ENCODE results near the gene OPRL1.

OPRL1 gene

DNA sequence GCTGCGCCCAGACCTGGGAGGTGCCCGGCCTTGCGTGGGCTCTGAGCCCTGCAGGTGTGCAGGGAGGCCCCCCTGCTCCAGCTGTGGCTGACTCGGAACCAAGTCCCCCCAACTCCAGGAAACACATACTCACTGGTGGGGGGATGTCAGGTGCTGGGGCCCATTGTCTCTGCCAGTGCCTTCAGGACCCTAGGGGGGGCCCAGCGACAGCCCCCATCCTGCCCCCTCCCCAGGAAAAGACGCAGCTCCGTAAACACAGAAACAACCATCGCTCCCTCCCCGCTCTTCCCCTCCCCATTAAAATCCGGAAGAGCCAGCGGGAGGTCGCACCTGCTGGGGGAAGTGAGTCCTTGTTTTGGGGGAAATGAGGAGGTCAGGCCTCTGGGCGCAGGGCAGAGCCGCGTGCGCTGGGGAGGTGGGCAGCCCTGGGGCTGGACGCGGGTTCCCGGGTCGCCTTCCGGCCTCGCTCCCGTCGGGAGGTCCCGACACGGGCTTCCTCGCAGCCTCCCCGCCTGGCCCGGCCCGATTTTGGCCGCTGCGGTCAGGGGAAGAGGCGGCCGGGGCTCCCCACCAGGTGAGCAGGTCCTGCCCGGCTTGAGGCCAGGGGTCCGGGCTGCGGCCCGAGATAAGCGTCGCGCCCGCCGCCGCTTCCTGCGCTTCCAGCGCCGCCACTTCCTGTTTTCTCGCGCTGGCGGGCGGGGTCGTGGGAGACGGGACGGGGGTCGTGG lies 37.7 kb upstream of the OPRL1 start:
- DNase-seq: no peak

DNA sequence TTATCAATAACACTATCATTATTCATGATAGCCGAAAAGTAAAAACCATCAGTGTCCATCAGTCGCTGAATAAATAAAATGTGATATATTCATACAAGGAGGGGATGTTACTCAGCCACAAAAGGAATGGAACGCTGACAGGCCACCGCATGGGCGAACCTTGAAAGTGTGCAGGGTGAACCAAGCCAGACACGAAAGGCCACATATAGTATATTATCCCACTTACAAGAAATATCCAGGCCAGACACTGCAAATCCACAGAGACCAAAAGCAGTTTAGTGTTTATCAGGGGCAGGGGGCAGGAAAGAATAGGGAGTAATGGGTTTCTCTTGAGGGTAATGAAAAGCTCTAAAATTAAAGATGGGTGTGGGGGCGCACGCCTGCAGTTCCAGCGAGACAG lies 36.1 kb upstream of the OPRL1 start:
- DNase-seq: no peak

DNA sequence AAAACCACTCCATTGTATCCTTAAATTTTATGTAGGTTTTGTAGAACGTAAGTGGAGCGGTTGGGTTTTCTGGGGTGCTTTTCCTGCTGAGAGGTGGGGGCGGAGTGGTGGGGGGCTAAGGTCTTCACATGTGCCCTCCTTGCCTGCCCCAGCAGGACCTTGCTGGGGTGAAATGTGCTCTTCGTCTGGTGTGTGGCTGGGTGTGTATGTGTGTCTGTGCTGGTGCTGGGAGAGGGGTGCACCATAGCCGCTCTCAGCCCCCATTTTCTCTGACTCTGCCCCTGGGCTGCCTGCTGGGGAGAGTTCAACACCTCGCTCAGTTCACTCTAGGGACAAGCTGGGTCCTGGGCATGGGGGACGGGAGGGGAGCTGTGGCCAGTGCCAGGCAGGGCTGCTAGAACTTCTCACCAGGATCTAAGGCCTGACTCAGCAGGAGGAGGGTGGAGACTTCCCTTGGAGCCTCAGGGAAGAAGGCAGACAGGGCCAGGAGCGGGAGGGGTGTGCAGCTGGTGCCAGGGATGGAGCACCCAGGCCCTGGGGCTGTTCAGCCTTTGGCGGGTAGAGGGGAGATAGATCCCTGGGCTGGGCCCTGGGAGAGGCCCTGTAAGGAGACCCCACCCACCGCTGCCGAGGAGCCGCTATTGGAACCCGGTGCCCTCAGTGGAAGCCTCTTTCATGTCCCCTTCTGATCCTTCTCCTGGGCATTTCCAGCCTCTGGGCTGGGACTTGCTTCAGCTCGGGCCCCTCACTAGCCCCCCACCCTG lies 35.2 kb upstream of the OPRL1 start:
- no peak for DNase-seq

DNA sequence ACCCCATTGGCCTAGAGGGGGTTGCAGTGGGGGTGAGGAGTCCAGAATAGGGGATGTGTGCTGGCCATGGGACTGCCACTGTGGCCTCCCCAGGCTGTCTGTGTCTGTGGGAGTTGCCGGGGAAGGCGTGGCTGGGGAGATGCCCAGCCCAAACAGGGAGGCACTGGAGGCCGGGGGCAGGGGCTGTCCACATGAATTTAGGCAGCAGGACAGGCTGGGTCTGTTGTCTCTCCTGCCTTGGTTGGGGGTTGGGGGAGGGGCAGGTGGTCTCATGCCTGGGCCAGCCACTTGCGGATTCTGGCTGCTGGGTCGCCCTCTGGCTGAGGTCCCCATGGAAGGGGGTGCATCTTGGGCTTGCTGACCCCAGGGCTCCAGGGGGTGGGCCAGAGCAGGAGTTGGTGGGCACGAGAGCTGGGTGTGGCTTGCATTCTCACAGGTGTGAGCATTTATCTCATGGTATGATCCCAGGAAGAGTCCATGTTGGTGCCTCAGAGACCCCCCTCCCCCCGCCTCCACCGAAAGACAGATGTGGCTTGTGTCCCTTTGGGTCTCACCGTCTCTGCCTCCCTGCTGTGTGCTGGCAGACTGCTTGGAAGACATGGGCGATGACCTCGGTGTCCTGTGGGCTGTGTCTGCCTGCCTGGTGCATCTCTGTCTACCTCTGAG lies 34.4 kb upstream of the OPRL1 start:
- DNase-seq: no peak

DNA sequence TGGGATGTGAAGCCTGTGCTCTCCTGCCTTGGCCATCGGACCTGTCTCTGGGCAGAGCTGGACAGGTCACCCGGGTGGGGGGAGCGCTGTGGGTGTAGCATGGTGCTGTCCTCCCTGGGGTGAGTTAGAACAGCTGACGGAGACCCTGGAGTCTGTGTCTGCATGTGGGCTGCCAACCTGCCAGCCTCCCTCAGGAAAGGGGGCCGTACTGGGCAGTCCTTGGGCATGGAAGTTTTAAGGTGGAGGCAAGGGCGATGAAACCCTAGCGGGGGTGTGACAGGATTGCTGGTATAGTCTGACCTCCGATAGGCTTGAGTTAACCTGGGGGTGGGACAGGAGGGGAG lies 32.9 kb upstream of the OPRL1 start:
- DNase-seq: no peak

DNA sequence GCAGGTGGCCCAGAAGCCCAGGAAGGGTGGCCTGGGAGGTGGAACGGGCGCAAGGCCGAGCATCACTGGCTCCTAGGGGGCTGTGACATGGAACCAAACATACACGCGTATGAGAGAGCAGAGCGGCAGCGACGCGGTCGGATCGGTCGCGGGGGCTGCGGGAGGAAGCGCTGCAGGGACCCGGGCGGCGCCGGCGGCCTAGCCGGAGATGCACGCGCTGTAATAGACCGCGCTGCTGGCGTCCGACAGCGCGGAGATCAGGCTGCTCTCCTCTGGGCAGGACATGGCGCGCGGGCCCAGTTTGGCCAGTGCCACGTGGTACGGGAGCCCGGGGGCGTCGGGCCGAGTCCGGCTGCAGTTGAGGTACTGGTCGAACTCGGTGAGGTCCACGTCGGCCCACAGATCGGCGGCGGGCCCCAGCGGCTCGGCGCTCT lies 31.9 kb upstream of the OPRL1 start:
- no peak for DNase-seq

DNA sequence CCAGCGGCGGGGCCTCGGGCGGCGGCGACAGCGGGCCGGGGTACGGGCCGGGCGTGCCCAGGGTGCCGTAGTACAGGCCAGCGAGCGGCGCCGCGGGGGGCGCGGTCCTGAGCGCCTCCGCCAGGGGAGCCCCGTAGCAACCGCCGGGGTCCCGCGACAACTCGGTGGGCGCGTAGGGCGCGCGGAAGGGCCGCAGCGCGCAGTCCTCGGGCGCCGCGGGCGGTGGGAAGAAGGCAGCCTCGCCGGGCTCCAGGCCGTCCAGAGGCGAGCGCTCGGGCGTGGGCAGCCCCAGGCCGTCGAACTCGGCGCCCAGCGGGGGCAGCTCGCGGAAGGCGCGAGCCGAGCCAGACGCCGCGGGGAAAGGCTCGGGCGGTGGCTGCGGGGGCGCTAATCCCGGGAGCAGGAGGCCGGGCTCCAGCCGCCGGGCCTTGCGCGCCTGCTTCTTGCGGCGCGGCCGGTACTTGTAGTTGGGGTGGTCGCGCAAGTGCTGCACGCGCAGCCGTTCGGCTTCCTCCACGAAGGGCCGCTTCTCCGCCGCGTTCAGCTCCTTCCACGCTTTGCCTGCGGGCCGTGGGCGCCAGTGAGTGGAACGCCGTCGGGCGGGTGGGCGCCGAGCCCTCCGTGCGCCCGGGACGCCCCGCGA lies 31.4 kb upstream of the OPRL1 start:
- no peak for DNase-seq

DNA sequence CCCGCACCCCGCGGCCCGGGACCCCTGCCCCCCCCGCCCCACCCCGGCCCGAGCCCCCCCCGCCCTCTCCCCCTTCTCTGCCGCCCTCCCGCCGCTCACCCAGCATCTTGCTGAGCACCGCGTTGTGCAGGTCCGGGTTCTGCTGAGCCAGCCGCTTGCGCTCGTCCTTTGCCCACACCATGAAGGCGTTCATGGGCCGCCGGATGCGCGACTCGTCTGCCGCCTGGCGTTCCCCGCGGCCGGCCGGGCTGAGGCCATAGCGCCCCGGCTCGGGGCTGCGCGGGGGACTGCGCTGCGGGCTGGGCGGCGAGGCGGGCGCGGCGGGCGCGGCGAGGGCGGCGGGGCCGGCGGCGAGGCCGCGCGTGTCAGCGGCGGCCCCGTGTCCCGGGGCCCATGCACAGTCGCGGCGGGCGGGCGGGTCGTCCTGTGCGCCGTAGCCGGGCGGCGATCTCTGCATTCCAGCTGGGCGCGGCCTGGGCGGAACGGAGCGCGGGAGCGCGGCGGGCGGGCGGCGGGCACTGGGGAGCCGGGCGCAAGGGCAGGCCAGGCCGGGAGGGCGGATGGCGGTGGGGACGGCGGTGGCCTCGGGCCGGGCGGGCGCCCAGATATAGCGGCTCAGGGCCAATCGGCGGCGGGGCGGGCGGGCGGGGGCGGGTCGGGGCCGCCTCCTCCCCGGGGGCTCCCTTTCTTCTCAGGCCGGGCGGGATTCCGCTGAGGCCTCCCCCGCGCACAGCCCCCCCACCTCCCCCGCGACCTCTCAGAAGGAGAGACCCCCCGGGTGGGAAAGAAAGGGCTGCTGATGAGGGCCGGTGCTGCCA lies 30.6 kb upstream of the OPRL1 start, which contains the start of gene SOX18:
Gene SOX18, minus strand, starts transcription at position 580 of the 818 bp plus-strand sequence. Its CDS starts 123 bp downstream, at position 457.
- DNase-seq: peak; percentile 33

DNA sequence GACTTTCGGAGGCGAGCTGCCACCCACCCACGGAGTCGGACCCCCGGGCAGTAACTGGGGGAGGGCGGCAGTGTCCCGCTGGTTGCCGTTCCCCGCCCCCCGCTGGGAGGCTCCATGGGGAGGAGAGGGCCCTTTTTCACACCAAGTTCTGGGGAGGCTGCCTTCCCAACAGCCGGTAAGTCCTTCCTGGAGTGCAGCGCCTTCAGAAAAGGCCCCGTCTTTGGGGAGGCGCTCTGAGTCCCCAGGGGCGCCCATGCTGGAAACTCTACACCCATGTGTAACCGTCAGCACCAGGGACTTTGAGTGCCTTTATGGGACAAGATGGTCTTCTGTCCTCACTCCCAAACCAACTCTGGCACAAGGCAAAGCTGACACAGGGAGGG lies 30.0 kb upstream of the OPRL1 start:
- DNase-seq: no peak

DNA sequence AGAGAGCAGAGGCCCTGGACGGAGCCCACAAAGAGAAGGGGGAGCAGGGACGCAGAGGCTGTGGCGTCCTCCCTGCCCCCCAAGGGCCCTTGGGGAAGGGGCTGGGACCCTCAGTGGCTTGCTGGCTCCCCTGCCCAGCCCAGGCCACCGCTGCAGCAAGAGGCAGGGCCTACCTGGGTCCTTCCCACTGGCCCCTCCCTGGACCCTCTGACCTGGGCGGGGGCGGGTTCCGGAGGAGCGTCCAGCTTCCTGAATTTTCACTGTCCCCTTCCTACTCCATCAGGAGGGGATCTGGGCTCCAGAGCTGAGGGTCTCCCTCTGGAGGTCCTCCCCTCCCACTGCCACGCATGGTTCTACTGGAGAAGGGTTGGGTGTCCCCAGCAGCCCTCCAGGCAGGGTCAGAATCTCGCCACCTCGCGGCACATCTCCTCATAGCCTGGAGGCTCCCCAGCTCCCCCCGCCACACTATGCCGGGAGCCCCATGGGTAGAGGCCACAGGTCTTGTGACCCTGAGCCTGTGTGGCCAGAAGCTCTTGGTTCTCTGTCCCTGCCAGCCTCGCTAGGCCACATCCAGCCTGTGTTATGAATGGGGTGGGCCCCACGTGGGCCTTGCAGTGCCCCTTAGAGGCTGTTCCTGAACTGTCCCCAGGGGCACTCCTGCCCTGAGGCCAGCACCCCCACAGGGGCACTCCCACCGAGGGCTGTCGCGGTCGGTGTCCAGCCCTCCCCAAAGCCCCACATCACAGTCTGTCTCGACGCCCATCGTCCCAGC lies 29.4 kb upstream of the OPRL1 start:
- no peak for DNase-seq

DNA sequence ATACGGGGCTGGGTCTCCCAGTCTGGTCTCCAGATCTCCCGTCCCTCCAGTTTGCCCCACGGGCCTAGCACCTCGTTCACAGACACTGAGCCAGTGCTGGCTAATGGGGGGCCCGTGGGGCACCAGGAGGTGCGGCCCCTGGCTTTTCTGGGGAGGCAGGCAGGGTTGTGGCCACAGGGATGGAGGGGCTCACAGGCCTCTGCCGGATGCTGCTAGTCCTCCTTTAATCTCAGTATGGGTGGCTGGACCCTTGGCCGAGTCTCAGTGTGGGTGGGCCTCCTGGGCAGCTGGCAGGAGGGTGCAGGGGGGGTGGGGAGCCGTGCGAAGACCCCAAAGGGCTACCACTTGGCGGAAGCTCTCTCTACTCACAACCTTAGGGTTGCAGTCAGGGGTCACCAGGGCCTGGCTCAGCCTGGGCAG lies 28.8 kb upstream of the OPRL1 start:
- DNase-seq: no peak

DNA sequence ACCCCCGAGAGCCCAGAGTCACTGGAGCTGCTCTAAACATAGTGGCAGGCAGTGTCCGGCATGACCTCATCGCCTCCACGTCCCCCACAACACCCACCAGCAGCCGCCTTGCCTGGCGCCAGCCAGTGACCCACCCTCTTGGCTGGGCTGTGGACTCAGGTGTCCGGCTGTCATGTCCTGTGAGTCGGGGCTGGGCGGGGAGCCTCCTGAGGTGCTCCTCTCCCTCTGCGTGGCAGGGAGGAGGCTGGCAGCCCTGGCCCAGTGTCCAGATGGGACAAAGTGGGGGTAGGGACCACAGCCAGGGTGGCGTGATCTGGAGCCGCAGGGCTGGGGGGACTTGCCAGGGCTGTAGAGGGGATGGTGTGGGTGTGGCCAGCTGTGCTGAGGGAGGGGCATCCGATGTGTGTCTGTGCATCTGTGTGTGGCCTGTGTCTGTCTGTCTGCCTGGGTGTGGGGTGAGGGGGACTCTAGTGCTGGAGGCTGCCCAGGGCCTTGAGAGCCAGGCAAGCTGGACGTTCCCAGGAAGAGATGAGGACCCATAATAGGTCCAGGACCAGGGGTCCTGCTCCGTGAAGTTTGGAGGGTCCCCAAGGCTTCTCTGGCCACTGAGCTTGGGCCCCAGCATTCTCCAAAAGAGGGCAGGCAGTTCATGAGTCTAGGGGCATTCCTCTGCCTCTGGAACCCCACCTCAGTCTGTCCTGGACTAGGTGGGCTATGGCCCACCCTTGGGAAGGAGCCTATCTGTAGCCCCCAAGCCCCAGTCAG lies 28.1 kb upstream of the OPRL1 start:
- DNase-seq: no peak

DNA sequence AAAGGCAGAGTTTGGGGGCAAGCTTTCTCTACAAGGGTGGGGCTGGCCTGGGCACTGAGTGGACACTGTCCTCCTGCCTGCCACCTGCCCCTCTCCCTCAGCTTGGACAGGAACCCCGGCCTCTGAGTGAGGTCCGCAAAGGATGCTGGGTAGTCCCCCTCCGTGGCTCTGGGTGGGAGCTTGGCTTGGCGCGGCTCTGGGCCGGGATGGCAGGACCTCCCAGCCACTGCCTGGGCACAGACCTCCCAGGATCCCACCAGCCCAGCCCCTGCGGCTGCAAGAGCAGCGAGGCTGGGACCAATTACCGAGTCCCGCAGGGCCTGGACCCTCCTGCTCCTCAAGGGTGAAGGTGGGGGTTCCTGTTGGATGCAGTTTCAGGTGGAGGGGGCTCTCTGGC lies 27.6 kb upstream of the OPRL1 start:
- DNase-seq: no peak

DNA sequence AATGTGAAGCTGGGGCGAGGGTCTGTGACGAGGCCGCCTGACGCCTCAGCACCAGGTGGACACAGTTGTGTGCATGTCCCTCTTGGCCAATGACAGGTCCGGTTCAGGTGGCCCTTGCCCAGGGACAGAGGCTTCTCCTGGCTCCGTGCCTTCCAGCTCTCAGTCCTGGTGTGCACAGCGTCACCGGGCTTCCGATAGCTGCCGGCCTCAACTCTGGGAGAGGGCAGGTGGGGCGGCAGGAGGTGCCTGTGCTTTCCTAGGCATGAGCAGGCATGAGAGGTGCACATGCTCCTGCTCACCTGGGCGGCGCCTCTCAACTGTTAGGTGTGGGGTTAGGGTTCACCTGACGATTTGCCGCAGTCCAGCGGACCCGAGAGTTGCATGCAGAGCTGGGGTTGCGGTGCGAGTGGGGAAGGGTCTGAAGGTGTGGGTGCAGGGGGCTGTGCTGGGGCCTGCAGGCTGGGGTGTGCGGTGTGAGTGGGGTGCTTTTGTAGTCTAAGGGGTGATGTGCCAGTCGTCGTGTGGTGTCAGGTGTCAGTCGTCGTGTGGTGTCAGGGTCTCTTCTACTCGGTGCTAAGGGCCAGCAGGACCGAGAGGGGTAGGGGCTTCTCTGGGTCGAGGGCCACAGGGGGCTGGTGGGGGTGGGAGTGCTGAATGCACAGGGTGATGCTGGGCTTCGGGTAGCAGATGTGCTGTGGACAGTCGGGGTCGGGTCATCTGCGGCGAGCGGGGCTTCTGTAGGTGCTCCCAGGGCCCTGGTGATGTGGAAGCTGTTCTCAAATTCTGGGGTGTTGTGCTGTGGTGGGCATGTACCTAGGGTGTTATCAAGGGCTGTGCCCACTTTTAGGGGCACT lies 26.7 kb upstream of the OPRL1 start:
- no peak for DNase-seq

DNA sequence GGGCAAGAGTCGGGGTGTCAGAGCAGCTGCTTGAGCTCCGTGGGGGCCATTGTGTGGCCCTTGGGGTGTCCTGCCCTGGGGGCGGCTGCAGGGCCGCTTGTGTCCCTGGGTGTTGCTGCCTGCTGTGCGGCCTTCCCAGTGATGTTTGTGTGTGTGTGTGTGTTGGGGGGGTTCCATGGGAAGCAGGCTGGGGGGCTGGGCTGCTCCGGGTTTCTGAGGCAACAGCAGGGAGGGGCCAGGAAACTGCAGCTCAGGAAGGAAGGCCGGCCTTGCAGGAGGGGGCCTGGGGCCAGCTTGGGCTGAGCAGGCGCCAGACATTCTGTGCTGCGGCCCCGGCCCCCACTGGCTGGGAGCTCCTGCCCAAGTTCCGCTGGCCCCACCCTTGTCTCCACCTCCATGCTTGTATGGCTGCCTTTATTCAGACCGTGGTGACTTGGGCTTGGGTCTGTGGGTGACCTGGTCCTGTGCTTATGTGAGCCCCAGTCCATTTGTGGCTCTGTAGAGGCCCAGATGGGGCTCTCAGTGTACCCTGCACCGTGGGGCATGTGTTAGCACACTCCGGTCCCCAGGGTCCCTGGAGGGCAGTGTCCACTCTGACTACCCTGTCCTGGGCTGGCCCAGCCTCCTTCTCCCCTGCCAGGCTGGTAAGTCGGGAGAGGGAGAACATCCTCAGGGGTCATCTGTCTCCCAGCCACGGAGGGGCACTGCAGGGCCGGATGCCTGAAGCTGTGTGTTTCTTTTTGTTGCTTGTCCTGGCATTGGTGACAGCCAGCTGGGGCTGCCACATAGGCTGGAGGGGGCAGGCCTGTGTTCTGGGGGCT lies 25.8 kb upstream of the OPRL1 start:
- peak; percentile 54 for DNase-seq

DNA sequence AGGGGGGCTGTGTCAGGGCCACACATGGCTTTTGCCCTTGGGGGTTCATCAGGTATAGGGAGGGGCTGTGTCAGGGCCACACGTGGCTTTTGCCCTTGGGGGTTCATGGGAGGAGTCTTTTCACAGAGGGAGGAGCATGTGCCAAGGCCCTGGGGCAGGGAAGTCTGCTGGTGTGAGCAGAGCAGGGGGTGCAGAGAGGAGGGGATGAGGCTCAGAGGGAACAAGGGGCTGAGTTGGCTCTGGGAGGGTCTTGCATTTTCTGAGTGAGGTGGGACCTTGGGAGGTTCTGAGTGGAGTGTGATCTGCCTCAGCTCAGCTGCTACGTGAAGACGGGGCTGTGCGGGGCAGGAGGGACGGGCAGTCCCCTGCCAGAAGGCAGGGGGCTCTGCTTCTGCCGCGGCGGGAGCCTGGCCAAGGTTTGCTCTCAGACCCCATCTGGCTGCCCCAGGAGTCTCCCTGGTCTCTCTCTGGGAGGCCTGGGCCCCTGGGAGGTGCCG lies 24.4 kb upstream of the OPRL1 start:
- no peak for DNase-seq

DNA sequence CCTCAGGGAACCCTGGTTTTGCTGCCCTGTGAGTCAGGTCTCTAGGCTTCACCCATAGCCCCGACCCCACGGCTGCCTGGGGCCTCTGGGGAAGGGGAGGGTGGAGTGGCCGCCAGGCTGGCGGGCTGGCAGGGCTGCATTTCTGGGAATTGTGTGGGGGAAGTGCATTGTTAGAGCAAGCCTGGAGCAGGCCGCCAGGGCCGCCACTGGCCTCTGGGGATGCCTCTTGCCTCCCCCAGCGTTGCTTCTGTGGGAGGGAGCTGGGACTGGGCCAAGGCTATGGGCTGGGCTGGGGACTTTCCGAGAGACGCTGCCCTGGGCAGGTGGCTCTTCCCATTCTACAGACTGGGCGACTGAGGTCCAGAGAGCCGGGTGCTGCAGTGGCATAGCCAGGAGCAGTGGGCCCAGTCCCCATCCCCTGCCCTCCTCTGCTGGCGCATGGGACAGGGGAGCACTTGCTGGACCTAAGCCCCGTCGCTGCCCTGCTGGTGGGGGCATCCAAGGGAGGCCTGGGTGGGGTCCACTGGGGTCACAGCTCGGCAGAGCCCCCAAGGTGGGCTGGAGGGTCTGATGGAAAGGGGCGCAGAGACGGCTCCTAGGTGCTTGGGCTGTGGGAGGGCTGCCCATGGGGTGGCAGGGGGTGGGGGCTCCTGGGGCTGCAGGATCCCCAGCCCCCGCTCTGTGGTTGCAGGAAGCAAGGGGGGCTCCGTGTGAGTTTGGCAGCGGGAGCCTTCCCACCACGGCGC lies 23.8 kb upstream of the OPRL1 start:
- DNase-seq: peak; percentile 41

DNA sequence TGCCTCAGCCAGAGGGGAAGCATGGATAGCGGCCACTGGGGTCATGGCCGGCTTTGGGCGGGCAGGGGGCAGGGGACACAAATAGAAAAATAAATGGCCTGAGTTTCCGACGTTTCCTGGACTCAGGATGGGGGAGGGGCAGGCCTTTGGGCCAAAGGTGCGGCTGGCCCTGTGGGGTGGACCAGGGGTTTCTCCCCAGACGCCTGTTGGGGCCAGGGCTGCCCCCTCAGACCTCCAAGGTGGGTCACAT lies 23.3 kb upstream of the OPRL1 start:
- DNase-seq: no peak

All from fibroblast of skin of right biceps (primary cell).